SK-N-SH (cell line): Measurements from ENCODE around the gene PRRX2. TPM values are rescaled to one million over a fixed set of nuclear protein-coding genes. Genes with fewer than 3 reads are reported as not detected.
A peak's percentile ranks its signal among the peaks of the same experiment; 100 is the strongest.

Source experiments
- CTCF ChIA-PET: fragments of 300-600, 350-600 bp; formaldehyde crosslinking; extraction: SDS; loops from one replicate; lab custom pipeline; 2021; lab: Yijun Ruan, JAX
- POLR2A ChIA-PET: fragments of 350-600 bp; sonication (Branson Sonifier 250); formaldehyde crosslinking; extraction: SDS; loops from one replicate; lab custom pipeline; 2020; ENCODE audit warnings: antibody characterized with exemption, inconsistent platforms; lab: Yijun Ruan, JAX
- DNase-seq: peaks from one replicate; pipeline ENCODE4 v3.0.0; 2012
- H2AFZ ChIP-seq: fragments of 200-600 bp; sonication (generic); 2 replicates; pipeline ENCODE4 v1.8.1; 2016; ENCODE audit warnings: antibody characterized with exemption, mild to moderate bottlenecking, low read depth
- H3F3A ChIP-seq: fragments of 200-600 bp; sonication (generic); replicated peaks from 2 replicates; pipeline ENCODE3; 2016; ENCODE audit warnings: antibody characterized with exemption, mild to moderate bottlenecking; ENCODE audit not compliant: insufficient read depth
- H3K27ac ChIP-seq, 2 experiments: fragments of 200-500 bp in 1 of 2; fragments of 200-600 bp in 1 of 2; sonication (Bioruptor generic) in 1 of 2; sonication (generic), shearing (Covaris generic) in 1 of 2; 2 replicates each; pipeline versions ENCODE4 v1.5.1 to v1.6.1; 2014 to 2016; ENCODE audit warnings: low read depth in 2 of 2, inconsistent platforms in 1 of 2, low read length in 1 of 2, mild to moderate bottlenecking in 1 of 2, mixed read lengths in 1 of 2
- H3K27me3 ChIP-seq: fragments of 200-600 bp; sonication (generic), shearing (Covaris generic); 2 replicates; pipeline ENCODE4 v1.6.1; 2016; ENCODE audit warnings: mixed run types; ENCODE audit not compliant: insufficient read depth
- H3K36me3 ChIP-seq, 2 experiments: fragments of 200-500 bp in 1 of 2; fragments of 200-600 bp in 1 of 2; sonication (Bioruptor generic) in 1 of 2; sonication (generic) in 1 of 2; replicated peaks in 1 of 2; 2 replicates each; pipeline versions ENCODE3 to v1.5.1; 2014 to 2016; ENCODE audit warnings: low read length in 1 of 2, mild to moderate bottlenecking in 1 of 2; ENCODE audit not compliant: insufficient read depth in 2 of 2, control insufficient read depth in 1 of 2
- H3K4me1 ChIP-seq, 2 experiments: fragments of 200-500 bp in 1 of 2; fragments of 200-600 bp in 1 of 2; sonication (Bioruptor generic) in 1 of 2; sonication (generic), shearing (Covaris generic) in 1 of 2; 2 replicates each; pipeline versions ENCODE4 v1.5.1 to v1.6.1; 2014 to 2016; ENCODE audit warnings: low read depth in 1 of 2, low read length in 1 of 2, mixed run types in 1 of 2; ENCODE audit not compliant: insufficient read depth in 2 of 2, control insufficient read depth in 1 of 2
- H3K4me2 ChIP-seq: fragments of 200-600 bp; sonication (generic), shearing (Covaris generic); 2 replicates; pipeline ENCODE4 v1.6.1; 2017; ENCODE audit warnings: mixed run types
- H3K4me3 ChIP-seq, 2 experiments: fragments of 200-500 bp in 1 of 2; fragments of 200-600 bp in 1 of 2; sonication (Bioruptor generic) in 1 of 2; sonication (generic), shearing (Covaris generic) in 1 of 2; 2 replicates each; pipeline versions ENCODE4 v1.5.1 to v1.8.1; 2014 to 2016; ENCODE audit warnings: low read depth in 2 of 2, inconsistent platforms in 1 of 2, low read length in 1 of 2, mild to moderate bottlenecking in 1 of 2, mixed read lengths in 1 of 2, moderate library complexity in 1 of 2
- H3K79me2 ChIP-seq: fragments of 200-600 bp; sonication (generic); 2 replicates; pipeline ENCODE4 v1.8.1; 2017; ENCODE audit warnings: mild to moderate bottlenecking; ENCODE audit not compliant: insufficient read depth
- H3K9ac ChIP-seq: fragments of 200-600 bp; sonication (generic); 2 replicates; pipeline ENCODE4 v1.6.1; 2017; ENCODE audit warnings: mixed run types
- H3K9me2 ChIP-seq: fragments of 200-600 bp; sonication (generic); 2 replicates; pipeline ENCODE4 v1.6.1; 2017; ENCODE audit warnings: mixed run types
- H3K9me3 ChIP-seq: fragments of 200-600 bp; sonication (generic); 2 replicates; pipeline ENCODE4 v1.6.1; 2017; ENCODE audit warnings: mixed run types, mild to moderate bottlenecking, moderate library complexity
- H4K20me1 ChIP-seq: fragments of 200-600 bp; sonication (generic); 2 replicates; pipeline ENCODE4 v1.6.1; 2017; ENCODE audit warnings: mild to moderate bottlenecking, mixed run types; ENCODE audit not compliant: insufficient read depth
- EZH2phosphoT487 ChIP-seq: fragments of 200-600 bp; sonication (generic); IDR thresholded peaks from 2 replicates; pipeline ENCODE4 v1.6.1; 2017; ENCODE audit warnings: low read depth, mixed run types, mild to moderate bottlenecking, antibody characterized with exemption, moderate library complexity, borderline replicate concordance
- FOSL2 ChIP-seq: IDR thresholded peaks from 2 replicates; pipeline ENCODE4 v1.4.0; 2012; ENCODE audit warnings: low read depth, mild to moderate bottlenecking, moderate library complexity, borderline replicate concordance
- FOXJ3 ChIP-seq: sonication (generic); formaldehyde crosslinking; IDR thresholded peaks from 2 replicates; pipeline ENCODE4 v1.5.1; 2020; ENCODE audit warnings: mild to moderate bottlenecking, missing genetic modification reagents
- GABPA ChIP-seq: IDR thresholded peaks from 2 replicates; pipeline ENCODE4 v1.4.0; 2012; ENCODE audit warnings: low read depth, mild to moderate bottlenecking
- GATA2 ChIP-seq: sonication (generic); formaldehyde crosslinking; IDR thresholded peaks from 2 replicates; pipeline ENCODE4 v1.5.0; 2020; ENCODE audit warnings: mild to moderate bottlenecking, missing genetic modification reagents
- JUND ChIP-seq: IDR thresholded peaks from 2 replicates; pipeline ENCODE4 v1.4.0; 2012
- MXI1 ChIP-seq: IDR thresholded peaks from 2 replicates; pipeline ENCODE4 v1.6.1; 2012; ENCODE audit warnings: mild to moderate bottlenecking, low read depth, low read length, improper control_type of control experiment
- NFIC ChIP-seq: IDR thresholded peaks from 2 replicates; pipeline ENCODE4 v1.4.0; 2012; ENCODE audit warnings: borderline replicate concordance
- RAD21 ChIP-seq: IDR thresholded peaks from 2 replicates; pipeline ENCODE4 v1.6.1; 2012; ENCODE audit warnings: mild to moderate bottlenecking, low read length
- RXRA ChIP-seq: IDR thresholded peaks from 2 replicates; pipeline ENCODE4 v1.4.0; 2012; ENCODE audit warnings: low read depth, mild to moderate bottlenecking, borderline replicate concordance
- SIN3A ChIP-seq: IDR thresholded peaks from 2 replicates; pipeline ENCODE4 v1.6.1; 2012; ENCODE audit warnings: low read depth, mild to moderate bottlenecking, low read length, moderate library complexity, borderline replicate concordance
- SMC3 ChIP-seq: IDR thresholded peaks from 2 replicates; pipeline ENCODE4 v1.6.1; 2012; ENCODE audit warnings: low read depth, low read length, improper control_type of control experiment
- USF2 ChIP-seq: fragments of 150-350 bp; IDR thresholded peaks from 2 replicates; pipeline ENCODE4 v1.6.1; 2017; ENCODE audit warnings: antibody characterized with exemption, low read length, low read depth, borderline replicate concordance
- WGBS: methylation state at CpG from one replicate; pipeline ENCODE4 v1.1.6; 2017; ENCODE audit warnings: low lambda C conversion rate; 5-methylcytosine and 5-hydroxymethylcytosine counted together
- polyA plus RNA-seq, 3 experiments: library from polyadenylated mRNA; depleted of rRNA; stranded (reverse); fragments of >200 nt; gene quantifications; 2 replicates each; pipeline ENCODE4 v1.2.3, GENCODE V29; 2012

The PRRX2 gene
- polyA plus RNA-seq, 1 of the 3 experiments (the other 2 are of a cell fraction), result 0.84 TPM

GRCh38 chr9:129650680-129651235 lies 14.7 kb upstream of the PRRX2 start:
- Histone ChIP-seq H3K27me3 (no peaks in the 10 kb centered on the region), H3K36me3 (no peaks in the 10 kb centered on the region), H3K4me3 (no peak overlapping the region), H3F3A (peaks cover 2% of the 10 kb centered on the region), H3K4me1 (peaks cover 0 to 36% of the 10 kb centered on the region in 2 experiments; a peak in 2 of 4 replicates), H2AFZ (no peak overlapping the region), H3K27ac (peak overlapping the region in 1 of 2 experiments; percentile 97; a peak in 2 of 4 replicates), H3K4me2 (no peak overlapping the region), H3K9ac (no peak overlapping the region), H3K79me2 (no peaks in the 10 kb centered on the region), H3K9me2 (no peaks in the 10 kb centered on the region), H4K20me1 (no peaks in the 10 kb centered on the region), H3K9me3 (no peaks in the 10 kb centered on the region)
- TF ChIP-seq FOSL2 (no peak), EZH2phosphoT487 (no peak), SMC3 (no peak)
- DNase-seq, result no peak
- ChIA-PET POLR2A (interaction anchor here (1.3 kb wide), 1 partner anchor 24 kb away, joined by 5 read pairs; no protein-coding TSS in a partner anchor), CTCF (interaction anchor here (1.4 to 3.5 kb wide), 3 partner anchors 76 to 139 kb away, joined by 5 to 16 read pairs (median 7); no protein-coding TSS in a partner anchor)
- 90% methylated on average over 4 of the region's 10 CpGs for WGBS

GRCh38 chr9:129653823-129654553 lies 11.5 kb upstream of the PRRX2 start:
- TF ChIP-seq NFIC, result no peak
- TF ChIP-seq RAD21, result no peak
- no peak for TF ChIP-seq MXI1
- no peak for TF ChIP-seq GATA2
- no peak for TF ChIP-seq FOSL2
- TF ChIP-seq JUND, result no peak
- TF ChIP-seq FOXJ3 (CRISPR knock-in tag), result no peak
- no peak for TF ChIP-seq SIN3A
- TF ChIP-seq GABPA, result no peak
- TF ChIP-seq RXRA, result no peak
- no peak for TF ChIP-seq EZH2phosphoT487
- no peak for TF ChIP-seq USF2
- Histone ChIP-seq H4K20me1 (no peaks in the 10 kb centered on the region), H3K27me3 (no peaks in the 10 kb centered on the region), H3K4me1 (peaks cover 0 to 24% of the 10 kb centered on the region in 2 experiments; a peak in 2 of 4 replicates), H3K9me3 (no peaks in the 10 kb centered on the region), H3K4me3 (no peak overlapping the region), H3F3A (peaks cover 2% of the 10 kb centered on the region), H3K36me3 (no peaks in the 10 kb centered on the region), H3K27ac (0 out of 4 replicates have a peak overlapping the region, but pooled peaks of 1 of the 2 experiments have one; percentile 31), H3K4me2 (no peak overlapping the region), H2AFZ (no peak overlapping the region), H3K9me2 (no peaks in the 10 kb centered on the region), H3K9ac (no peak overlapping the region), H3K79me2 (no peaks in the 10 kb centered on the region)
- 69% methylated on average over 19 of the region's 19 CpGs for WGBS
- POLR2A ChIA-PET, result no interaction called here
- no peak for DNase-seq
- CTCF ChIA-PET, result interaction anchor here (0.6 to 3.5 kb wide), 2 partner anchors 72 to 81 kb away, joined by 3 to 16 read pairs; no protein-coding TSS in a partner anchor
